Measurements from ENCODE around the gene ATP11B.

ATP11B gene

GRCh38 chr3:182763896-182764295, 29.4 kb upstream of the ATP11B start:
- no peak overlapping the region for H3K4me3 ChIP-seq (ENCODE audit: low read depth, low read length)
- TF ChIP-seq, protein P1, sequence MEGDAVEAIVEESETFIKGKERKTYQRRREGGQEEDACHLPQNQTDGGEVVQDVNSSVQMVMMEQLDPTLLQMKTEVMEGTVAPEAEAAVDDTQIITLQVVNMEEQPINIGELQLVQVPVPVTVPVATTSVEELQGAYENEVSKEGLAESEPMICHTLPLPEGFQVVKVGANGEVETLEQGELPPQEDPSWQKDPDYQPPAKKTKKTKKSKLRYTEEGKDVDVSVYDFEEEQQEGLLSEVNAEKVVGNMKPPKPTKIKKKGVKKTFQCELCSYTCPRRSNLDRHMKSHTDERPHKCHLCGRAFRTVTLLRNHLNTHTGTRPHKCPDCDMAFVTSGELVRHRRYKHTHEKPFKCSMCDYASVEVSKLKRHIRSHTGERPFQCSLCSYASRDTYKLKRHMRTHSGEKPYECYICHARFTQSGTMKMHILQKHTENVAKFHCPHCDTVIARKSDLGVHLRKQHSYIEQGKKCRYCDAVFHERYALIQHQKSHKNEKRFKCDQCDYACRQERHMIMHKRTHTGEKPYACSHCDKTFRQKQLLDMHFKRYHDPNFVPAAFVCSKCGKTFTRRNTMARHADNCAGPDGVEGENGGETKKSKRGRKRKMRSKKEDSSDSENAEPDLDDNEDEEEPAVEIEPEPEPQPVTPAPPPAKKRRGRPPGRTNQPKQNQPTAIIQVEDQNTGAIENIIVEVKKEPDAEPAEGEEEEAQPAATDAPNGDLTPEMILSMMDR (IDR thresholded peaks at IDR 0.05; ENCODE audit: low read depth, low read length), result no peak
- no peak for TF ChIP-seq POLR2A (IDR thresholded peaks at IDR 0.05; ENCODE audit: extremely low read depth, insufficient read length)
- TF ChIP-seq, protein P2, sequence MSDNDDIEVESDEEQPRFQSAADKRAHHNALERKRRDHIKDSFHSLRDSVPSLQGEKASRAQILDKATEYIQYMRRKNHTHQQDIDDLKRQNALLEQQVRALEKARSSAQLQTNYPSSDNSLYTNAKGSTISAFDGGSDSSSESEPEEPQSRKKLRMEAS (IDR thresholded peaks at IDR 0.05; ENCODE audit: low read depth, low read length), result no peak
- TF ChIP-seq MYC (IDR thresholded peaks at IDR 0.05; ENCODE audit: low read depth, low read length), result no peak
- DNase-seq (ENCODE audit: low read depth), result no peak

DNA sequence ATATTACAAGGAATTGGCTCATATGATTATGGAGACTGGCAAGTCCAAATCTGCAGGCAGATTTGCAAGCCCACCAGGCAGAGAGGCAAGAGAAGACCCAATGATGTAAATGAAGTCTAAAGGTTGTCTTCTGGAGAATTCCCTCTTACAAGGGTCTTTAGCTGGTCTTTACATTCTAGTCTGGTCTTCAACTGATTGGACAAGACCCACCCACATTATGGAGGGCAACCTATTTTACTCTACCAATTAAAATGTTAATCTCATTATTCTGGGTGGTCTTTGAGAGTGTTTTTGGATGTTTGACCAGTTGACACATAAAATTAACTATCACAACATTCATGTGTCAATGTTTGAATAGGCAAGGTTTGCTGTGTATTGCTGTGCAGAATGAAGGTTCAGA, 28.0 kb upstream of the ATP11B start:
- DNase-seq (ENCODE audit: low read depth), result no peak
- TF ChIP-seq, protein P1 (IDR thresholded peaks at IDR 0.05; ENCODE audit: low read depth, low read length), result no peak
- no peak for TF ChIP-seq POLR2A (IDR thresholded peaks at IDR 0.05; ENCODE audit: extremely low read depth, insufficient read length)
- no peak for TF ChIP-seq MYC (IDR thresholded peaks at IDR 0.05; ENCODE audit: low read depth, low read length)
- TF ChIP-seq, protein P2 (IDR thresholded peaks at IDR 0.05; ENCODE audit: low read depth, low read length), result no peak
- H3K4me3 ChIP-seq (ENCODE audit: low read depth, low read length), result no peak overlapping the region

DNA sequence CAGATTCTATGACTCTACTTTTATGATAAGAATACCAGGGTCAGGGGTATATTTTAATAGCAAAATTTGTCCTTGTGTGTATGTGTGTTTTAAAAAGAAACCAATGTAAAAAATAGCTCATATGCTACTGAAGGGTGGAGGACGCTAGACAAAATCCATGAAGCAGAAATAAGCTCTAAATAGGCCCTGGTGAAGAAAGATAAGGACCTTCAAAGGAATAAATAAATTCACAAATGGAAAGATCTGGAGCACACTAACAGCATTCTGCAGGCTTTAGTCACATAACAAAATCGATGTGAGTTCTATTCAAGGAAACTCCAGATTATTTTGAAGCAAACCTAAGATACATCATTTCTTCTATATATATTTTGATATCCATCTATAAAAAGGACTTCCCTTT, 27.2 kb upstream of the ATP11B start:
- TF ChIP-seq, protein P1 (IDR thresholded peaks at IDR 0.05; ENCODE audit: low read depth, low read length), result no peak
- no peak for TF ChIP-seq POLR2A (IDR thresholded peaks at IDR 0.05; ENCODE audit: extremely low read depth, insufficient read length)
- TF ChIP-seq MYC (IDR thresholded peaks at IDR 0.05; ENCODE audit: low read depth, low read length), result no peak
- TF ChIP-seq, protein P2 (IDR thresholded peaks at IDR 0.05; ENCODE audit: low read depth, low read length), result no peak
- no peak for DNase-seq (ENCODE audit: low read depth)
- no peak overlapping the region for H3K4me3 ChIP-seq (ENCODE audit: low read depth, low read length)

GRCh38 chr3:182768413-182768812, 24.9 kb upstream of the ATP11B start:
- no peak overlapping the region for H3K4me3 ChIP-seq (ENCODE audit: low read depth, low read length)
- TF ChIP-seq, protein P2 (IDR thresholded peaks at IDR 0.05; ENCODE audit: low read depth, low read length), result no peak
- TF ChIP-seq, protein P1 (IDR thresholded peaks at IDR 0.05; ENCODE audit: low read depth, low read length), result no peak
- TF ChIP-seq POLR2A (IDR thresholded peaks at IDR 0.05; ENCODE audit: extremely low read depth, insufficient read length) (no peak), MYC (IDR thresholded peaks at IDR 0.05; ENCODE audit: low read depth, low read length) (no peak)
- DNase-seq (ENCODE audit: low read depth), result no peak

- no peak overlapping the region for H3K4me3 ChIP-seq (ENCODE audit: low read depth, low read length)
- TF ChIP-seq POLR2A (IDR thresholded peaks at IDR 0.05; ENCODE audit: extremely low read depth, insufficient read length), result no peak
- TF ChIP-seq, protein P1 (IDR thresholded peaks at IDR 0.05; ENCODE audit: low read depth, low read length), result no peak
- no peak for TF ChIP-seq MYC (IDR thresholded peaks at IDR 0.05; ENCODE audit: low read depth, low read length)
- TF ChIP-seq, protein P2 (IDR thresholded peaks at IDR 0.05; ENCODE audit: low read depth, low read length), result no peak
These were observed 23.6 kb upstream of the ATP11B start for GRCh38 chr3:182769673-182770072.

DNA sequence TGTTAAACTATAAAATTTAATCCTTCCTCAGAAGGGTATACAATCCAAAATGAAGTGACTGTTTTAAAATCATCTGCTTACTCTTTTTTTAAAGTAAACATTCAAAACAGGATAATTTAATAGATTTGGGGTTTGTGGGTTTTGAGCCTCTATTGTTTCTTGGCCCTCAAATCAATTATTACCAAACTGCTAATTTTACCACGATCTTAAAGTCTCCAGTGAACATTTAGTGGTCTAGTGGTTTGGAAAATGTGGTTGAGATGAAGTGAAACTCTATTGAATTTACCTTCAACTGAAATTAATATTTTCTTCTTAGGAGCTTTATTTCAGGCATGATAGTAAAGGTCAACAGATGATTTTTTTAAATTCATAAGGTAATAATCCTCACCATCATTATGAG, 11.2 kb upstream of the ATP11B start:
- no peak overlapping the region for H3K4me3 ChIP-seq (ENCODE audit: low read depth, low read length)
- TF ChIP-seq MYC (IDR thresholded peaks at IDR 0.05; ENCODE audit: low read depth, low read length) (no peak), POLR2A (IDR thresholded peaks at IDR 0.05; ENCODE audit: extremely low read depth, insufficient read length) (no peak)
- TF ChIP-seq, protein P1 (IDR thresholded peaks at IDR 0.05; ENCODE audit: low read depth, low read length), result no peak
- TF ChIP-seq, protein P2 (IDR thresholded peaks at IDR 0.05; ENCODE audit: low read depth, low read length), result no peak

More at GRCh38 chr3:182769673-182770072, 23.6 kb upstream of the ATP11B start:
- no peak for DNase-seq (ENCODE audit: low read depth)

More for the DNA sequence above, 11.2 kb upstream of the ATP11B start:
- no peak for DNase-seq (ENCODE audit: low read depth)
